RWPE2 (cell line): ENCODE data around the gene RNF121.
"Not testable (repeated sequence)": the region's sequence is repeated elsewhere in the genome, so short reads cannot be mapped to it uniquely, and the experiment has no call there.

Experiments
- ATAC-seq: fragments of 200-7000 bp; cut with Tn5 transposase; 3 replicates; pipeline ENCODE4 v1.9.1; 2021; ENCODE audit warnings: low read depth
- DNase-seq: peaks from one replicate; pipeline ENCODE4 v3.0.0-alpha.2; 2020; ENCODE audit warnings: low spot score
- H3K27ac ChIP-seq: fragments of 450-650 bp; 2 replicates; pipeline ENCODE4 v1.5.1; 2017; ENCODE audit warnings: mild to moderate bottlenecking; ENCODE audit not compliant: poor library complexity, severe bottlenecking
- H3K27me3 ChIP-seq: fragments of 250-450 bp; sonication (Bioruptor Pico); 2 replicates; pipeline ENCODE4 v1.5.1; 2021; ENCODE audit warnings: mild to moderate bottlenecking, moderate library complexity; ENCODE audit not compliant: insufficient read depth, poor library complexity, severe bottlenecking
- H3K36me3 ChIP-seq: fragments of 250-450 bp; sonication (Bioruptor Pico); 2 replicates; pipeline ENCODE4 v1.5.1; 2020; ENCODE audit warnings: low read depth, mild to moderate bottlenecking, moderate library complexity
- H3K4me1 ChIP-seq: fragments of 250-450 bp; sonication (Bioruptor Pico); 2 replicates; pipeline ENCODE4 v1.5.1; 2021; ENCODE audit warnings: mild to moderate bottlenecking, moderate library complexity; ENCODE audit not compliant: insufficient read depth, poor library complexity, severe bottlenecking
- H3K4me3 ChIP-seq: fragments of 250-450 bp; sonication (Bioruptor Pico); 2 replicates; pipeline ENCODE4 v1.5.1; 2021; ENCODE audit warnings: mild to moderate bottlenecking, moderate library complexity; ENCODE audit not compliant: severe bottlenecking
- H3K9me3 ChIP-seq: fragments of 250-450 bp; sonication (Bioruptor Pico); 2 replicates; pipeline ENCODE4 v1.5.1; 2021; ENCODE audit warnings: mild to moderate bottlenecking, moderate library complexity; ENCODE audit not compliant: severe bottlenecking
- CTCF ChIP-seq: fragments of 450-650 bp; IDR thresholded peaks from one replicate; pipeline ENCODE4 v1.5.1; 2017; ENCODE audit warnings: mild to moderate bottlenecking, moderate library complexity; ENCODE audit not compliant: poor library complexity, severe bottlenecking

RNF121 gene

GRCh38 chr11:71908218-71908617 is 20.6 kb upstream of the RNF121 start:
- Histone ChIP-seq H3K4me1 (no peaks in the 10 kb centered on the region), H3K27me3 (no peaks in the 10 kb centered on the region), H3K36me3 (no peaks in the 10 kb centered on the region), H3K4me3 (no peak overlapping the region), H3K9me3 (no peaks in the 10 kb centered on the region), H3K27ac (no peak overlapping the region)
- DNase-seq (no peak), ATAC-seq (no peak)
- no peak for TF ChIP-seq CTCF

- peaks cover 11% of the 10 kb centered on the region for H3K36me3 ChIP-seq
- not testable (repeated sequence) for H3K27ac ChIP-seq, H3K27me3 ChIP-seq, H3K4me1 ChIP-seq, H3K9me3 ChIP-seq, H3K4me3 ChIP-seq, ATAC-seq, DNase-seq
These were observed 18.1 kb upstream of the RNF121 start for GRCh38 chr11:71910775-71911174.

GRCh38 chr11:71911321-71911985 is 17.4 kb upstream of the RNF121 start:
- not testable (repeated sequence) for H3K9me3 ChIP-seq, H3K4me3 ChIP-seq, ATAC-seq, H3K27ac ChIP-seq, DNase-seq, H3K4me1 ChIP-seq, H3K27me3 ChIP-seq
- H3K36me3 ChIP-seq = peaks cover 18% of the 10 kb centered on the region

- H3K9me3 ChIP-seq, H3K27ac ChIP-seq, H3K27me3 ChIP-seq, H3K4me1 ChIP-seq, DNase-seq, ATAC-seq, H3K4me3 ChIP-seq: not testable (repeated sequence)
- peaks cover 23% of the 10 kb centered on the region for H3K36me3 ChIP-seq
These were observed 16.9 kb upstream of the RNF121 start for GRCh38 chr11:71911986-71912340.

GRCh38 chr11:71913756-71914526 is 14.9 kb upstream of the RNF121 start:
- Histone ChIP-seq H3K9me3 (no peaks in the 10 kb centered on the region), H3K4me1 (no peaks in the 10 kb centered on the region), H3K4me3 (no peak overlapping the region), H3K27me3 (no peaks in the 10 kb centered on the region), H3K27ac (no peak overlapping the region), H3K36me3 (peaks cover 29% of the 10 kb centered on the region)
- DNase-seq = no peak
- no peak for ATAC-seq
- TF ChIP-seq CTCF = no peak

- TF ChIP-seq CTCF = no peak
These were observed 14.1 kb upstream of the RNF121 start for GRCh38 chr11:71914617-71915189.

More at GRCh38 chr11:71914617-71915189, 14.1 kb upstream of the RNF121 start:
- ATAC-seq = no peak
- no peak for DNase-seq
- H3K36me3 ChIP-seq = peaks cover 29% of the 10 kb centered on the region
- no peaks in the 10 kb centered on the region for H3K4me1 ChIP-seq
- no peak overlapping the region for H3K27ac ChIP-seq
- H3K4me3 ChIP-seq = no peak overlapping the region
- H3K27me3 ChIP-seq = no peaks in the 10 kb centered on the region
- H3K9me3 ChIP-seq = no peaks in the 10 kb centered on the region
